Measurements from ENCODE around the gene CCT8. TPM values are rescaled to one million over a fixed set of nuclear protein-coding genes. Genes with fewer than 3 reads are reported as not detected.

CCT8 gene
- total and polyA plus RNA-seq, 9 of the 15 experiments (the other 6 are each of a cell fraction or from before 2014, with no cell fraction given): 451 to 1,153 (median 677) TPM

DNA sequence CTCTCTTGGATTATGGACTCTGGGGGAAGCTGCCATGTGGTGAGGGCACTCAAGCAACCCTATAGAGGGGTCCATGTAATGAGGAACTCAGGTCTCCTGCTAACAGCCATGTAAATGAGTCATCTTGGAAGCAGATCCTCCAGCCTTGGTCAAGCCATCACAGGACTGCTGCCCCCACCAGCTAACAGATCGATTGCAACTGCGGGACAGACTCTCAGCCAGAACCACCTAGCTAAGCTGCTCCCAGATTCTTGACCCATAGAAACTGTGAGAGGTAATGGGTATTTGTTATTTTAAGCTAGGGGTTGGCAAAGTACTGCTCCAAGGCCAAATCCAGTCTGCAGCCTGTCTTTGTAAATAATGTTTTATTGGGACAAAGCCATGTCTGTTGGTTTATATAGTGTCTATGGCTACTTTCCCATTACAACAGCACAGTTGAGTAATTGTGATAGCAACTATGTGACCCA lies 29.4 kb upstream of the CCT8 start:
- Histone ChIP-seq H3K9ac (ENCODE audit: insufficient read depth in 1 of 2, low read depth in 2 of 2, low read length in 2 of 2) (no peak overlapping the region), H3K79me2 (ENCODE audit: control insufficient read depth, insufficient read depth, low read length) (no peaks in the 10 kb centered on the region), H3K27me3 (ENCODE audit: control insufficient read depth in 2 of 2, insufficient read depth in 2 of 2, low read length in 2 of 2) (peaks cover 7 to 24% of the 10 kb centered on the region in 2 experiments; a peak in 3 of 5 replicates), H3K4me2 (ENCODE audit: insufficient read depth, low read length) (no peak overlapping the region), H2AFZ (ENCODE audit: low read depth, low read length) (no peak overlapping the region), H3K9me3 (replicated peaks; ENCODE audit: control insufficient read depth, insufficient read depth, low read depth, low read length) (0 out of 2 replicates have a peak, but pooled peaks cover 3% of the 10 kb centered on the region), H3K27ac (ENCODE audit: extremely low read depth, low read depth, low read length) (no peak overlapping the region), H4K20me1 (replicated peaks; ENCODE audit: control insufficient read depth, insufficient read depth, low read length) (no peaks in the 10 kb centered on the region), H3K4me3 (no peak overlapping the region), H3K36me3 (ENCODE audit: control insufficient read depth, insufficient read depth, low read length) (no peaks in the 10 kb centered on the region), H3K4me1 (replicated peaks in 1 of 2; ENCODE audit: control insufficient read depth in 2 of 2, insufficient read depth in 2 of 2, low read length in 2 of 2) (peaks cover 2 to 3% of the 10 kb centered on the region in 2 experiments; a peak in 2 of 5 replicates), H3K9me1 (ENCODE audit: control insufficient read depth, insufficient read depth, low read length) (no peaks in the 10 kb centered on the region)
- no peak for DNase-seq (ENCODE audit: extremely low read depth in 1 of 4, low spot score in 3 of 4)
- 10% methylated on average over 2 of the region's 2 CpGs for WGBS (ENCODE audit: insufficient coverage, low coverage, missing lambda C conversion rate)
- intact Hi-C loops (cut with micrococcal nuclease) (no loop called here), in situ Hi-C loops (cut with MboI) (loop anchor here (25.0 kb wide), 1 partner anchor 1984 kb away; no protein-coding TSS in a partner anchor)
- no peak for TF ChIP-seq BRD9 (IDR thresholded peaks at IDR 0.05; ENCODE audit: low read depth, partially characterized antibody)
- TF ChIP-seq ZNF239 (CRISPR knock-in tag; IDR thresholded peaks at IDR 0.05): no peak
- no peak for TF ChIP-seq SRSF7 (optimal IDR thresholded peaks at IDR 0.05; ENCODE audit: low read depth, low read length)
- no peak for TF ChIP-seq RBM39 (optimal IDR thresholded peaks at IDR 0.05; ENCODE audit: low read depth, low read length)
- TF ChIP-seq, protein P1, sequence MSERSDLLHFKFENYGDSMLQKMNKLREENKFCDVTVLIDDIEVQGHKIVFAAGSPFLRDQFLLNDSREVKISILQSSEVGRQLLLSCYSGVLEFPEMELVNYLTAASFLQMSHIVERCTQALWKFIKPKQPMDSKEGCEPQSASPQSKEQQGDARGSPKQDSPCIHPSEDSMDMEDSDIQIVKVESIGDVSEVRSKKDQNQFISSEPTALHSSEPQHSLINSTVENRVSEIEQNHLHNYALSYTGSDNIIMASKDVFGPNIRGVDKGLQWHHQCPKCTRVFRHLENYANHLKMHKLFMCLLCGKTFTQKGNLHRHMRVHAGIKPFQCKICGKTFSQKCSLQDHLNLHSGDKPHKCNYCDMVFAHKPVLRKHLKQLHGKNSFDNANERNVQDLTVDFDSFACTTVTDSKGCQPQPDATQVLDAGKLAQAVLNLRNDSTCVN (CRISPR knock-in tag; IDR thresholded peaks at IDR 0.05): no peak
- TF ChIP-seq, protein P2, sequence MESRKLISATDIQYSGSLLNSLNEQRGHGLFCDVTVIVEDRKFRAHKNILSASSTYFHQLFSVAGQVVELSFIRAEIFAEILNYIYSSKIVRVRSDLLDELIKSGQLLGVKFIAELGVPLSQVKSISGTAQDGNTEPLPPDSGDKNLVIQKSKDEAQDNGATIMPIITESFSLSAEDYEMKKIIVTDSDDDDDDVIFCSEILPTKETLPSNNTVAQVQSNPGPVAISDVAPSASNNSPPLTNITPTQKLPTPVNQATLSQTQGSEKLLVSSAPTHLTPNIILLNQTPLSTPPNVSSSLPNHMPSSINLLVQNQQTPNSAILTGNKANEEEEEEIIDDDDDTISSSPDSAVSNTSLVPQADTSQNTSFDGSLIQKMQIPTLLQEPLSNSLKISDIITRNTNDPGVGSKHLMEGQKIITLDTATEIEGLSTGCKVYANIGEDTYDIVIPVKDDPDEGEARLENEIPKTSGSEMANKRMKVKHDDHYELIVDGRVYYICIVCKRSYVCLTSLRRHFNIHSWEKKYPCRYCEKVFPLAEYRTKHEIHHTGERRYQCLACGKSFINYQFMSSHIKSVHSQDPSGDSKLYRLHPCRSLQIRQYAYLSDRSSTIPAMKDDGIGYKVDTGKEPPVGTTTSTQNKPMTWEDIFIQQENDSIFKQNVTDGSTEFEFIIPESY (CRISPR knock-in tag; IDR thresholded peaks at IDR 0.05): no peak
- no peak for TF ChIP-seq NFXL1 (CRISPR knock-in tag; IDR thresholded peaks at IDR 0.05)
- TF ChIP-seq MYNN (IDR thresholded peaks at IDR 0.05): no peak
- TF ChIP-seq MYNN (CRISPR knock-in tag; IDR thresholded peaks at IDR 0.05): no peak
- TF ChIP-seq ZNF668 (CRISPR knock-in tag; IDR thresholded peaks at IDR 0.05): no peak
- FAIRE-seq: no peak
- no peak for ATAC-seq
- POLR2A ChIA-PET: interaction anchor here (0.7 to 1.9 kb wide), 2 partner anchors 9 to 13 kb away, joined by 3 to 4 read pairs; no protein-coding TSS in a partner anchor
- BruUV-seq (replicated peaks): no TSS peak
- CTCF ChIA-PET (ENCODE audit: low intra/inter-chr PET ratio): no interaction called here

Data from K562 (cell line).